ENCODE results near the gene CDH4. TPM values are rescaled to one million over a fixed set of nuclear protein-coding genes. Genes with fewer than 3 reads are reported as not detected.
A peak's percentile ranks its signal among the peaks of the same experiment; 100 is the strongest.

The CDH4 gene
- total and polyA plus RNA-seq, 2 of the 13 experiments (the other 11 are each of a cell fraction or from before 2014, with no cell fraction given) = not detected

GRCh38 chr20:61918548-61918947 is 666.5 kb downstream of the CDH4 start (continued):
- TF ChIP-seq LRRFIP1 (CRISPR knock-in tag; conservative IDR thresholded peaks at IDR 0.05) (no peak), KDM5B (CRISPR knock-in tag; IDR thresholded peaks at IDR 0.05; ENCODE audit: borderline replicate concordance) (no peak), HOXA3 (CRISPR knock-in tag; IDR thresholded peaks at IDR 0.05) (peak; percentile 17; the same call in 1 of the 2 replicates), ZNF451 (CRISPR knock-in tag; IDR thresholded peaks at IDR 0.05) (no peak), AGO2 (optimal IDR thresholded peaks at IDR 0.05; ENCODE audit: low read depth, low read length) (no peak), GABPA (IDR thresholded peaks at IDR 0.05; ENCODE audit: low read depth, low read length) (0 out of 2 replicates have a peak, but pooled peaks have one; percentile 13), GABPA (CRISPR knock-in tag; IDR thresholded peaks at IDR 0.05; ENCODE audit: low read depth) (no peak)

- H3K9ac ChIP-seq (ENCODE audit: insufficient read depth, low read depth, low read length) = no peak overlapping the region
- H3K9me3 ChIP-seq (ENCODE audit: low read length) = no peaks in the 10 kb centered on the region
- H3K4me1 ChIP-seq (ENCODE audit: insufficient read depth, low read length) = no peaks in the 10 kb centered on the region
- intact Hi-C loops (cut with micrococcal nuclease; ENCODE audit: unreplicated experiment) (no loop called here), in situ Hi-C loops (cut with HindIII; ENCODE audit: extremely low pct_ligation_motif_present, low pct_unique_long_range_greater_than_20kb) (loop anchor here (5.0 kb wide), 1 partner anchor 48 kb away; no protein-coding TSS in a partner anchor)
- ChIA-PET POLR2A (no interaction called here), CTCF (ENCODE audit: low intra/inter-chr PET ratio, low total read pairs) (no interaction called here)
- no peaks in the 10 kb centered on the region for H3K79me2 ChIP-seq (ENCODE audit: insufficient read depth, low read length)
- DNase-seq (ENCODE audit: low spot score) (no peak), FAIRE-seq (no peak), ATAC-seq (no peak)
- WGBS (ENCODE audit: low lambda C conversion rate) = 25% methylated on average over 6 of the region's 6 CpGs
- no peak overlapping the region for H3K4me2 ChIP-seq (ENCODE audit: low read depth, low read length)
- TF ChIP-seq SMYD3 (CRISPR knock-in tag; IDR thresholded peaks at IDR 0.05) (no peak), ZBTB40 (IDR thresholded peaks at IDR 0.05) (no peak), ZBTB40 (CRISPR knock-in tag; IDR thresholded peaks at IDR 0.05) (no peak), ZNF335 (CRISPR knock-in tag; IDR thresholded peaks at IDR 0.05) (no peak), ADNP (CRISPR knock-in tag; IDR thresholded peaks at IDR 0.05) (no peak)
- H3K36me3 ChIP-seq (replicated peaks in 1 of 2; ENCODE audit: control insufficient read depth in 1 of 2, insufficient read depth in 2 of 2, low read length in 2 of 2) = no peaks in the 10 kb centered on the region
- no peak overlapping the region for H3K4me3 ChIP-seq (replicated peaks in 1 of 3; ENCODE audit: insufficient read depth in 1 of 3, low read depth in 2 of 3, low read length in 3 of 3)
- H4K20me1 ChIP-seq (ENCODE audit: insufficient read depth, low read length) = no peaks in the 10 kb centered on the region; the same call in 1 of the 2 replicates
- no TSS peak for BruUV-seq (replicated peaks)
- H3K27me3 ChIP-seq (ENCODE audit: control insufficient read depth in 1 of 2, insufficient read depth in 2 of 2, low read length in 2 of 2) = peaks cover 23 to 59% of the 10 kb centered on the region in 2 experiments; a peak in 4 of 5 replicates
- H2AFZ ChIP-seq (ENCODE audit: low read length) = no peak overlapping the region
- H3K27ac ChIP-seq (ENCODE audit: extremely low read length, insufficient read depth, low read length) = no peak overlapping the region
Measured at GRCh38 chr20:61919239-61919638, 667.2 kb downstream of the CDH4 start.

Data from HepG2 (cell line).